HG02884 (cell line): Measurements from ENCODE around the gene PDE3A.
A peak's percentile ranks its signal among the peaks of the same experiment; 100 is the strongest.

ENCODE experiments used
- ATAC-seq: cut with Tn5 transposase; IDR thresholded peaks from one replicate; pipeline ENCODE4 v1.9.1; 2021; ENCODE audit warnings: mild to moderate bottlenecking, moderate library complexity; ENCODE audit not compliant: unreplicated experiment

PDE3A gene

GRCh38 chr12:20453756-20454310 is 85.5 kb downstream of the PDE3A start:
- ATAC-seq, result no peak

- ATAC-seq, result no peak
These were observed 86.8 kb downstream of the PDE3A start for GRCh38 chr12:20455001-20455706.

- no peak for ATAC-seq
These were observed 89.2 kb downstream of the PDE3A start for GRCh38 chr12:20457582-20457981.

GRCh38 chr12:20458011-20458410 is 89.7 kb downstream of the PDE3A start:
- ATAC-seq, result no peak

- no peak for ATAC-seq
These were observed 91.6 kb downstream of the PDE3A start for GRCh38 chr12:20459920-20460319.

- ATAC-seq, result no peak
These were observed 92.6 kb downstream of the PDE3A start for GRCh38 chr12:20460956-20461355.

GRCh38 chr12:20463913-20464524 is 95.7 kb downstream of the PDE3A start:
- ATAC-seq, result peak; percentile 52

GRCh38 chr12:20469300-20469699 is 101.0 kb downstream of the PDE3A start:
- no peak for ATAC-seq

- ATAC-seq, result no peak
These were observed 101.4 kb downstream of the PDE3A start for GRCh38 chr12:20469756-20470155.

- ATAC-seq, result no peak
These were observed 103.9 kb downstream of the PDE3A start for GRCh38 chr12:20472102-20472782.

- ATAC-seq, result no peak
These were observed 104.8 kb downstream of the PDE3A start for GRCh38 chr12:20473133-20473532.

- no peak for ATAC-seq
These were observed 105.7 kb downstream of the PDE3A start for GRCh38 chr12:20474016-20474415.

- ATAC-seq, result no peak
These were observed 106.1 kb downstream of the PDE3A start for GRCh38 chr12:20474443-20474842.

GRCh38 chr12:20475542-20475941 is 107.2 kb downstream of the PDE3A start:
- no peak for ATAC-seq

- ATAC-seq, result no peak
These were observed 108.2 kb downstream of the PDE3A start for GRCh38 chr12:20476551-20476950.

GRCh38 chr12:20477255-20477654 is 108.9 kb downstream of the PDE3A start:
- no peak for ATAC-seq

GRCh38 chr12:20477672-20478071 is 109.3 kb downstream of the PDE3A start:
- ATAC-seq, result no peak

GRCh38 chr12:20482491-20483054 is 114.2 kb downstream of the PDE3A start:
- ATAC-seq, result no peak

- no peak for ATAC-seq
These were observed 115.4 kb downstream of the PDE3A start for GRCh38 chr12:20483776-20484175.

- ATAC-seq, result no peak
These were observed 117.9 kb downstream of the PDE3A start for GRCh38 chr12:20486233-20486632.

- no peak for ATAC-seq
These were observed 119.2 kb downstream of the PDE3A start for GRCh38 chr12:20487519-20487918.
